Ectodermal cell (in vitro differentiated cells): Measurements from ENCODE around the gene HCRTR1.

Source experiments
- H3K27ac ChIP-seq: 2 replicates; pipeline ENCODE4 v1.7.0; 2013; ENCODE audit warnings: mild to moderate bottlenecking, low read depth, low read length; ENCODE audit not compliant: insufficient read depth, poor library complexity, severe bottlenecking
- H3K27me3 ChIP-seq: 2 replicates; pipeline ENCODE4 v1.7.0; 2013; ENCODE audit warnings: mild to moderate bottlenecking, low read length; ENCODE audit not compliant: insufficient read depth, control insufficient read depth, poor library complexity, severe bottlenecking
- H3K36me3 ChIP-seq: one replicate; pipeline ENCODE4 v1.7.0; 2013; ENCODE audit warnings: low read length; ENCODE audit not compliant: control insufficient read depth, insufficient read depth
- H3K4me1 ChIP-seq: one replicate; pipeline ENCODE4 v1.7.0; 2013; ENCODE audit warnings: low read length; ENCODE audit not compliant: control insufficient read depth, insufficient read depth
- H3K4me3 ChIP-seq: 2 replicates; pipeline ENCODE4 v1.7.0; 2013; ENCODE audit warnings: low read depth, low read length, control low read depth; ENCODE audit not compliant: insufficient read depth
- H3K9me3 ChIP-seq: 2 replicates; pipeline ENCODE4 v1.7.0; 2013; ENCODE audit warnings: mild to moderate bottlenecking, low read length, moderate library complexity; ENCODE audit not compliant: control insufficient read depth
- WGBS, 2 experiments: methylation state at CpG; one replicate each; pipeline ENCODE4 v1.1.7; 2013; ENCODE audit warnings: missing lambda C conversion rate in 2 of 2; 5-methylcytosine and 5-hydroxymethylcytosine counted together

HCRTR1 gene

DNA sequence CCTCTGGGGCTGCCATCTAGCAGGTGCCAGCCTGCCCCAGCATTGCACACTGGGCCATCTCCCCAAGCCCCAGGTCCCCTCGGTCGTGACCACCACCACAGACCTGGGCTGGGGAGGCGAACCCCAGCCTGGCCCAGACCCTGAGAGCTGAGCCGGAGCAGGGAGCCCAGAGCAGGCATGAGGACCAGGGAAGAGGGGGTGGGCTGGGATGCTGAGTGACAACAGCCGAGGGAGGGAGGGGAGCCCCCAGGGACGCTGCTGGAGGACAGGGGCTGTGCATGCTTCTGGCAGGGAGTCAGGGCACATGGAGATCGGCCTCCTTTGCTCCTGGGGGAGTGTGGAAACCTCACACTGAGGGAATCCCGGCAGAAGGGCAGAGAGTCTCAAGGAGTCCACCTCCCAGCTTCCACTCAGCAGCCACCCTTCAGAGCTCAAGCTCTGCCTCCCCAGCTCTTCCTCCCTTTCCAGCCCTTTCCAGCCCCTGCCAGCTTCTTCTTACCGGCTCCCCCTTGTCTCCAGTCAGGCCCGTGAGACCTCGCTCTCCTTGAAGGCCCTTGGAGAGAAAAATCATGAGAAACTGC is 50.9 kb downstream of the HCRTR1 start:
- Histone ChIP-seq H3K36me3 (no peaks in the 10 kb centered on the region), H3K27me3 (no peaks in the 10 kb centered on the region), H3K4me1 (peaks cover 8% of the 10 kb centered on the region), H3K9me3 (no peaks in the 10 kb centered on the region), H3K27ac (no peak overlapping the region), H3K4me3 (no peak overlapping the region)
- WGBS, 2 experiments, result 85 to 87% methylated on average over 11 of the region's 11 CpGs

DNA sequence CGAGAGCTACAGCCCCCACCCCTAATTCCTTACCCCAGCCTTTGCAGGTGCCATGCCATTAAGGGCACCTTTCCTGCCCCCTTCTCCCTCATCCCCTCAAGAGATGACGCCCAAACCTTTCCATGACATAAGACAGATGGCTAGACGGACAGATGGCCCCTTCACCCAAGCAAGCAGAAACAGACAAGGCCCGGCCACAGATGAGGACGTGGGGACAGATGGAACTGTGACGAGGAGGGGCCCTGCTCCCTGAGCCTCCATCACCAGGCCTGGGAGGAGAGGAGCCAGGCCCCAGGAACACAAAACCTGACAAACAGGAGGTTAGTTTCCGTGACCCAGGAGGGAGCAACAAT is 51.9 kb downstream of the HCRTR1 start:
- peaks cover 8% of the 10 kb centered on the region for H3K4me1 ChIP-seq
- no peaks in the 10 kb centered on the region for H3K27me3 ChIP-seq
- no peaks in the 10 kb centered on the region for H3K36me3 ChIP-seq
- no peak overlapping the region for H3K4me3 ChIP-seq
- no peak overlapping the region for H3K27ac ChIP-seq
- 91 to 92% methylated on average over 7 of the region's 7 CpGs for WGBS, 2 experiments
- no peaks in the 10 kb centered on the region for H3K9me3 ChIP-seq

GRCh38 chr1:31669786-31670592 is 52.5 kb downstream of the HCRTR1 start:
- Histone ChIP-seq H3K4me3 (no peak overlapping the region), H3K4me1 (peaks cover 8% of the 10 kb centered on the region), H3K27ac (no peak overlapping the region), H3K9me3 (no peaks in the 10 kb centered on the region), H3K36me3 (no peaks in the 10 kb centered on the region), H3K27me3 (no peaks in the 10 kb centered on the region)
- WGBS, 2 experiments, result 70 to 71% methylated on average over 30 of the region's 30 CpGs

DNA sequence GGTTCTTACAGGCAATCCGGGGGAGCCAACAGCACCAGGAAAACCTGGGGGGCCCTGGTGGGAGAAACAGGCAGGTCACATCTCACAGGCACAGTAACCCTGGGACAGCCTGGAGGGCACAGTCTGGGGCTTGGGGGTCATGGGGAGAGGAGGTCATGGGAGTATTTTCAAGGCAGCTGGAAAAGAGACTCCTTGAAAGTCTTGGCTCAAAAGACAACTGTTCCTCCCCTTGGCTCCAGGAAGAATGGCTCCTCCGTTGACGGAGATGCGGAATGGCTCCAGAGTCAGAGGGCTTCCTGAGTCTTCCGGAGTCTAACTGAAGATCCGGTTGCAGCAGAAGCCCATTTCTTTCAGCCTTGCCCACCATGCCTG is 53.1 kb downstream of the HCRTR1 start:
- Histone ChIP-seq H3K27me3 (no peaks in the 10 kb centered on the region), H3K4me1 (peaks cover 8% of the 10 kb centered on the region), H3K4me3 (no peak overlapping the region), H3K36me3 (no peaks in the 10 kb centered on the region), H3K27ac (no peak overlapping the region), H3K9me3 (no peaks in the 10 kb centered on the region)
- WGBS, 2 experiments, result 92 to 93% methylated on average over 6 of the region's 6 CpGs

- WGBS, 2 experiments, result 91% methylated on average over 11 of the region's 11 CpGs
- Histone ChIP-seq H3K9me3 (no peaks in the 10 kb centered on the region), H3K4me1 (peaks cover 8% of the 10 kb centered on the region), H3K27ac (no peak overlapping the region), H3K27me3 (no peaks in the 10 kb centered on the region), H3K36me3 (no peaks in the 10 kb centered on the region), H3K4me3 (no peak overlapping the region)
Measured at GRCh38 chr1:31671147-31671546, 53.7 kb downstream of the HCRTR1 start.

DNA sequence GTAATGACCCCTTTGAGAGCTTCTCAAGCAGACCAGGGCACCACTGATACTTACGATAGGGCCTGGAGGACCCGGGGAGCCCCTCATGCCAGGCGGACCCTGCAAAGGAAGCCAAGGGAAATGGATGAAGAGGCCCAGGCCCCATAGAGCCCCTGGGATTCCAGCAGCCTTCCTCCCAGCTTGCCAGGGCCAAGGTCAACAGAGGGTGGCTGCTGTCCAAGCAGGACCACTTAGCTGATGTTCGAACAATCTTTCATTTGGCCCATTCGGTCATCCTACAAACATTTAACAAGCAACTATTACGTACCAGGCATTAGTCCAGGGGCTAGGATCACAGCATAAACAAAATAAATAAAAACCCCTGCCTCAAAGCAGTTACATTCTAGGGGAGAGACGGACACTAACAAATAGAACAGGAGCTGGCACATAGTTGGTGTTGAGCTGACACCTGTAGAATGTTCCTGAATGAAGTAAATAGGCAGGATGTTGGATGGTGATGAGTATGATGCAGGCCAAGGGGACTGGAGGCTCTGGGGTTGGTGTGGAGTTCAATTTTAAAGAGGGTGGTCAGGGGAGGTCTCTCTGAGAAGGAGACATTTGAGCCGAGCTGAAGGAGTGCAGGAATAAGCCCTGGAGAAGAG is 54.2 kb downstream of the HCRTR1 start:
- no peak overlapping the region for H3K4me3 ChIP-seq
- H3K27me3 ChIP-seq, result no peaks in the 10 kb centered on the region
- H3K27ac ChIP-seq, result no peak overlapping the region
- WGBS, 2 experiments, result 92 to 94% methylated on average over 8 of the region's 8 CpGs
- no peaks in the 10 kb centered on the region for H3K36me3 ChIP-seq
- peaks cover 4% of the 10 kb centered on the region for H3K4me1 ChIP-seq
- no peaks in the 10 kb centered on the region for H3K9me3 ChIP-seq

DNA sequence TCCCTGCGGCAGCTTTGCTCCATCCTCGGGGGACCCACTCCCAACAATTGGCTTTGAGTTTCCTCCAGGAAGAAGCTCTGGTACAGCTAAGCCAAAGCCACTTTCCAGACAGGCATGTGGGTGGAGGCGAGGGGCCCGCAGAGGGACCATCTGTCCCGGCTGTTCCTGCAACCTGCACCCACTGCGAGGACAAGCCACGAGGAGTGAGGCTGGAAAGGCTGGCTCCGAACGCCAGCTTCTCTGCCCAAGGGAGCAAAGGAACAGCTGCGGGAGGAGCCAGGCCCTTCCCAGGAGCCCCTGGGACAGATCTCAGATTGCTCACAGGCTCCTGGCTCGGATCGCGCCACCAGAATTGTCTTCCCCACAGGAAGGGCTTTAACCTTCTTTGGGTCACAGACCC is 55.5 kb downstream of the HCRTR1 start:
- no peaks in the 10 kb centered on the region for H3K36me3 ChIP-seq
- no peaks in the 10 kb centered on the region for H3K9me3 ChIP-seq
- H3K4me3 ChIP-seq, result no peak overlapping the region
- H3K4me1 ChIP-seq, result no peaks in the 10 kb centered on the region
- no peaks in the 10 kb centered on the region for H3K27me3 ChIP-seq
- H3K27ac ChIP-seq, result no peak overlapping the region
- 84 to 89% methylated on average over 13 of the region's 13 CpGs for WGBS, 2 experiments

DNA sequence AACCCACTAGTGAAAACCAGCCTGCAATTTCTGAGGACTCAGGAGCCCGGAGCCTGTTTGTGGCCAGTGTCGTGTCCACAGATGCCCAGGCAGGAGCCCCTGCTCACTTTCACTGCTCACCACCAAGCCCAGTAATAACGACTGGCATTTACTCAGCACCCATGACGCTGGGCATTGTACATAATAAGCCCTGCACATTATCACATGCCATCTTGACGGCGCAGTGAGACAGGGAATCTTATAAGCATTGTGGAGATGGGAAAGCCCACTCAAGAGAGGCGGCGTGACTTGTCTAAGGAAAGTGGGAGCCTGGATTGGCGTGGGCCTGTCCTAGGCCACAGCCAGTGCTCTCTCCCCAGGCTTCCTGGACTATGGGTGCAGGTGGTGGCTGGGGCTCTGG is 55.9 kb downstream of the HCRTR1 start:
- no peaks in the 10 kb centered on the region for H3K36me3 ChIP-seq
- 94 to 98% methylated on average over 9 of the region's 9 CpGs for WGBS, 2 experiments
- no peaks in the 10 kb centered on the region for H3K27me3 ChIP-seq
- no peaks in the 10 kb centered on the region for H3K9me3 ChIP-seq
- H3K27ac ChIP-seq, result no peak overlapping the region
- no peak overlapping the region for H3K4me3 ChIP-seq
- no peaks in the 10 kb centered on the region for H3K4me1 ChIP-seq

GRCh38 chr1:31674626-31675025 is 57.1 kb downstream of the HCRTR1 start:
- H3K27me3 ChIP-seq, result no peaks in the 10 kb centered on the region
- H3K4me1 ChIP-seq, result no peaks in the 10 kb centered on the region
- no peaks in the 10 kb centered on the region for H3K9me3 ChIP-seq
- no peak overlapping the region for H3K4me3 ChIP-seq
- H3K36me3 ChIP-seq, result no peaks in the 10 kb centered on the region
- H3K27ac ChIP-seq, result no peak overlapping the region
- 69 to 70% methylated on average over 8 of the region's 8 CpGs for WGBS, 2 experiments

GRCh38 chr1:31675161-31675560 is 57.7 kb downstream of the HCRTR1 start:
- Histone ChIP-seq H3K27me3 (no peaks in the 10 kb centered on the region), H3K4me3 (no peak overlapping the region), H3K9me3 (no peaks in the 10 kb centered on the region), H3K4me1 (no peaks in the 10 kb centered on the region), H3K36me3 (no peaks in the 10 kb centered on the region), H3K27ac (no peak overlapping the region)
- WGBS, 2 experiments, result 78 to 80% methylated on average over 7 of the region's 7 CpGs
